GM04504 (cell line): Measurements from ENCODE around the gene MIOX.
"Not testable (repeated sequence)": the region's sequence is repeated elsewhere in the genome, so short reads cannot be mapped to it uniquely, and the experiment has no call there.

Experiments used
- DNase-seq: peaks from one replicate; pipeline ENCODE4 v3.0.0-alpha.2; 2012; ENCODE audit warnings: low read depth

MIOX gene

GRCh38 chr22:50517495-50518260, 31.0 kb downstream of the MIOX start:
- no peak for DNase-seq

- no peak for DNase-seq
Observed at GRCh38 chr22:50518606-50519005, 31.9 kb downstream of the MIOX start.

DNA sequence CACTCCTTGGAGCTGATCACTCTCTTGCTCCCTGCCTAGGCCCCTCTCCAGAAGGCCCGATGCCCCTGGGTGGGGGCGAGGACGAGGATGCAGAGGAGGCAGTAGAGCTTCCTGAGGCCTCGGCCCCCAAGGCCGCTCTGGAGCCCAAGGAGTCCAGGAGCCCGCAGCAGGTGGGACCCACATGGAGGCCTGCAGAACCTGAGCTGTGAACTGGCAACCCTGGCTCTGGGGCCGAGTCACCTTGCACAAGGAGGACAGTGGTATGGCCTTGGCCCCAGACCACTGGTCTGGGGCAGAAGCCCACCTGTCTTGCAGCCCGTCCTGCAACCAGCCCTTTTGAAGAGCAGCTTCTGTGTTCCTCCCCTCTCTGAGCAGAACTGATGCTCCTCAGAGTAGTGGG, 32.5 kb downstream of the MIOX start:
- no peak for DNase-seq

- not testable (repeated sequence) for DNase-seq
Observed at GRCh38 chr22:50520184-50520583, 33.5 kb downstream of the MIOX start.

GRCh38 chr22:50520826-50521453, 34.3 kb downstream of the MIOX start:
- DNase-seq, result no peak

DNA sequence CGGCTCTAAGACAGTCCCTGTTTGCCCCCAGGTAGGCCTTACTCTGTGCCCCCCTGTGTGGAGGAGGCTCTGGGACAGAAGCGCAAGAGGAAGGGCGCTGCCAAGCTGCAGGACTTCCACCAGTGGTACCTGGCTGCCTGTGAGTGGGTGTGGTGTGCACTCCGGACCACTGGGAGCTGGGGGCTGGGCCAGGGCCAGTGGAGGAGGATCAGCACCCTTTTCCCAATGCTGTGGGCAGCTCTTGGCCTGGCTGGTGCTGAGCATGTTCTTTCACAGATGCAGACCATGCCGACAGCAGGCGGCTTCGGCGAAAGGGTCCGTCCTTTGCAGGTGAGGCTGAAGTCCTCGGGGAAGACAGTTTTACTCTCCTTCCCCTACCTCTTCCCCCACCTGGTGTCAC, 35.1 kb downstream of the MIOX start:
- DNase-seq, result no peak

- DNase-seq, result no peak
Observed at GRCh38 chr22:50522208-50522805, 35.6 kb downstream of the MIOX start.

DNA sequence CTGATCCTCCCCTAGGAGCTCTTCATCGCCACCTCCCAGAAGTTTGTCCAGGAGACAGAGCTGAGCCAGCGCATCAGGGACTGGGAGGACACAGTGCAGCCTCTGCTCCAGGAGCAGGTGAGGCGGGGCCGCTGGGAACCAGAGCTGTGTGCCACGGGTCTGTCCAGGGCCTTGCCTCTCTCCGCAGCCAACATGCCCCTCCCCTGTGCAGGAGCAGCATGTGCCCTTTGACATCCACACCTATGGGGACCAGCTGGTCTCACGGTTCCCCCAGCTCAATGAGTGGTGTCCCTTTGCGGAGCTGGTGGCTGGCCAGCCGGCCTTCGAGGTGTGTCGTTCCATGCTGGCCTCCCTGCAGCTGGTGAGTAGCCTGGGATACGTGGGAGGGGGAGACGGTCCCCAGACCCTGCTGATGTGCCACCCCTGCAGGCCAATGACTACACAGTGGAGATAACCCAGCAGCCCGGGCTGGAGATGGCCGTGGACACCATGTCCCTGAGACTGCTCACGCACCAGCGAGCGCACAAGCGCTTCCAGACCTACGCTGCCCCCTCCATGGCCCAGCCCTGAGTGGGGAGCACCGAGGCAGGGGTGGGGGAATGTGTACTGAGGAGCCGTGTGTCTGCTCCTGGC, 36.3 kb downstream of the MIOX start:
- DNase-seq, result no peak

- DNase-seq, result no peak
Observed at GRCh38 chr22:50523458-50523805, 36.8 kb downstream of the MIOX start.

- no peak for DNase-seq
Observed at GRCh38 chr22:50523806-50524675, 37.4 kb downstream of the MIOX start.

GRCh38 chr22:50524676-50525103, 38.0 kb downstream of the MIOX start:
- no peak for DNase-seq

DNA sequence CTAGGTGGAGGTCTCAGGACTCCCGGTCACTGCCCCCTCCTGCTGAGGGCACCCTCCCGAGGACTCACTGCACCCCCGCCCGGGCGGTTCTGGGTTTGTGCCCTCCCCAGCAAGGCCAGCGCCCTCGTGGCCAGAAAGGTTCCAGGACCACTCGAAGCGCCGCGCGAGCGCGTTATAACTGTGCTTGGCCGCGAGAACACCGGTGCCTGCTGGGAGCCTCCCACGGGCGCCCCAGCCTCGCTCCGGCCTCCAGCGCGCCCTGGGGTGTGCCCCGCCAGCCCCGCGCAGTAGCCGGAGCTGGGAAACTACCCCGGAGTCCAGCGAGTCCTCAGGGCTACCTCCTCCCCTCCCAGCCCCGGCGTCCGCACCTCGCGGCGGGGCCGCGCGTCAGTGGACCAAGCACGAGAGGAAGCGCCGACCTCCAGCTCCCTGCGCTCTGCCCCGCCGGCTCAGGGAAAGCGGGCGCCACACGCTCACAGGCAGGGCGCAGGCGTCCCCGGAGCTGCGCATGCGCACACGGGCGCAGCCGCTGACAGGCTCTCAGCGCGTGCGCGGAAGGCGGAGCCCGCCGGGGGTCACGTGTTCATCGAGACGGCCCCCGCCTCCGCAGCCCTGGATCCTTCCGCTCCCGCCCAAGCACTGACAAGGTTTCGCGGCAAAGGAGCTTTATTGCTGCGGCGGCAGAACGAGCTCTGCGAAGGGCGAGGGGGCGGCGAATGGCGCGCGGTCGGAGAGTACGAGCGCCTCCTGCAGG, 38.6 kb downstream of the MIOX start, which contains the start of gene SCO2:
Gene SCO2, minus strand, starts transcription at position 495 of the 754 bp plus-strand sequence. CDS start 1,187 bp downstream, outside the sequence.
- peak; percentile 92 for DNase-seq

- no peak for DNase-seq
Observed at GRCh38 chr22:50525858-50526107, 39.1 kb downstream of the MIOX start.

- no peak for DNase-seq
Observed at GRCh38 chr22:50526108-50526833, 39.6 kb downstream of the MIOX start.

GRCh38 chr22:50526834-50527801, 40.5 kb downstream of the MIOX start:
- no peak for DNase-seq

- DNase-seq, result no peak
Observed at GRCh38 chr22:50527921-50528681, 41.4 kb downstream of the MIOX start.

DNA sequence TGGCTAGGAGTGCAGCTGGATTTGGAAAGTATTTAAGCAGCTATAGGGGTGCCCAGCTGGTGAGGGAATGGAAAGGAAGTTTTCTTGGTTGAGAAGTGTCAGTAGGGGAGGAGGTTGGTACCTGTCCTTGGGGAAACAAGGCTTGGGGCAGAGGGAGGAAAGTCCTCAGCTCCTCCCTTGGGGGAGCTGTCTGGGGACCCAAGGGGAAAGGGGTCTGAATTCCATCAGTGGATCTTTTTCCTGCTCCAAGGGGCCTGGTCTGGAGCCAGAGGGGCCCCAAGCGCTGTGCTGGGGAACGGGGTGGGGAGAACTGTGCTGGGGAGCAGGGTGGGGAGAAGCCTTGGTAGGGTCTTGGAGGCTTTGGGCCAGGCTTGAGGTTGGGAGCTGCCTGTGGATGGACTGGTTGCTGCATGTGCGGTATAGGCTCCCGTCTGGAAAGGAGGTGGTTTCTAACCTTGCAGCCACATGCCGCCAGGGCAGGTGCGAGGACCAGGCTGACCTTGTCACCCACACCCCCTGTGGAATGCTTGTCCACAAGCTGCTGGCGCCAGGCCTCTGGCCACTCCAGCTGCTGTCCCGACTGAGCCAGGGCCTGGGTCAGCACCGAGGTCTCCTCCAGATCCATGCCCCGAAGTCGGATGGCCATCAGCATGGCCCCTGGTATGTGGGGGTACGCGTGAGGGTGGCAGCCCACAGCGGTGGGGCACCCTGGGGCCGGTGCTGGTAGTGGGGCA, 42.2 kb downstream of the MIOX start:
- no peak for DNase-seq

GRCh38 chr22:50529416-50529896, 42.8 kb downstream of the MIOX start:
- no peak for DNase-seq
